WERI-Rb-1 (cell line): Measurements from ENCODE around the gene CASP4.

Experiments
- DNase-seq: peaks from one replicate; pipeline ENCODE4 v3.0.0-alpha.2; 2020
- H3K27ac ChIP-seq: fragments of 250-450 bp; sonication (Bioruptor Pico); 2 replicates; pipeline ENCODE4 v1.5.1; 2020; ENCODE audit warnings: mild to moderate bottlenecking, moderate library complexity
- H3K27me3 ChIP-seq: fragments of 250-450 bp; sonication (Bioruptor Pico); 2 replicates; pipeline ENCODE4 v1.5.1; 2021; ENCODE audit warnings: mild to moderate bottlenecking, low read depth, moderate library complexity; ENCODE audit not compliant: insufficient read depth, severe bottlenecking
- H3K36me3 ChIP-seq: fragments of 250-450 bp; sonication (Bioruptor Pico); 2 replicates; pipeline ENCODE4 v1.5.1; 2020; ENCODE audit warnings: mild to moderate bottlenecking, moderate library complexity
- H3K4me3 ChIP-seq: 2 replicates; pipeline ENCODE4 v1.5.1; 2011; ENCODE audit warnings: low read depth, mild to moderate bottlenecking, control low read depth, low read length
- H3K9me3 ChIP-seq: fragments of 250-450 bp; sonication (Bioruptor Pico); 2 replicates; pipeline ENCODE4 v1.5.1; 2021; ENCODE audit warnings: mild to moderate bottlenecking, moderate library complexity; ENCODE audit not compliant: severe bottlenecking
- TF ChIP-seq, protein P1 (sequence below): IDR thresholded peaks from 2 replicates; pipeline ENCODE4 v1.5.1; 2011; ENCODE audit warnings: low read depth, mild to moderate bottlenecking, control low read depth, inconsistent platforms, low read length

The CASP4 gene

GRCh38 chr11:104967534-104968354 lies 630 bp downstream of the CASP4 start:
- no peaks in the 10 kb centered on the region for H3K9me3 ChIP-seq
- no peak overlapping the region for H3K27ac ChIP-seq
- no peak overlapping the region for H3K4me3 ChIP-seq
- DNase-seq = no peak
- TF ChIP-seq, protein P1, sequence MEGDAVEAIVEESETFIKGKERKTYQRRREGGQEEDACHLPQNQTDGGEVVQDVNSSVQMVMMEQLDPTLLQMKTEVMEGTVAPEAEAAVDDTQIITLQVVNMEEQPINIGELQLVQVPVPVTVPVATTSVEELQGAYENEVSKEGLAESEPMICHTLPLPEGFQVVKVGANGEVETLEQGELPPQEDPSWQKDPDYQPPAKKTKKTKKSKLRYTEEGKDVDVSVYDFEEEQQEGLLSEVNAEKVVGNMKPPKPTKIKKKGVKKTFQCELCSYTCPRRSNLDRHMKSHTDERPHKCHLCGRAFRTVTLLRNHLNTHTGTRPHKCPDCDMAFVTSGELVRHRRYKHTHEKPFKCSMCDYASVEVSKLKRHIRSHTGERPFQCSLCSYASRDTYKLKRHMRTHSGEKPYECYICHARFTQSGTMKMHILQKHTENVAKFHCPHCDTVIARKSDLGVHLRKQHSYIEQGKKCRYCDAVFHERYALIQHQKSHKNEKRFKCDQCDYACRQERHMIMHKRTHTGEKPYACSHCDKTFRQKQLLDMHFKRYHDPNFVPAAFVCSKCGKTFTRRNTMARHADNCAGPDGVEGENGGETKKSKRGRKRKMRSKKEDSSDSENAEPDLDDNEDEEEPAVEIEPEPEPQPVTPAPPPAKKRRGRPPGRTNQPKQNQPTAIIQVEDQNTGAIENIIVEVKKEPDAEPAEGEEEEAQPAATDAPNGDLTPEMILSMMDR = no peak
- no peaks in the 10 kb centered on the region for H3K36me3 ChIP-seq
- H3K27me3 ChIP-seq = no peaks in the 10 kb centered on the region

DNA sequence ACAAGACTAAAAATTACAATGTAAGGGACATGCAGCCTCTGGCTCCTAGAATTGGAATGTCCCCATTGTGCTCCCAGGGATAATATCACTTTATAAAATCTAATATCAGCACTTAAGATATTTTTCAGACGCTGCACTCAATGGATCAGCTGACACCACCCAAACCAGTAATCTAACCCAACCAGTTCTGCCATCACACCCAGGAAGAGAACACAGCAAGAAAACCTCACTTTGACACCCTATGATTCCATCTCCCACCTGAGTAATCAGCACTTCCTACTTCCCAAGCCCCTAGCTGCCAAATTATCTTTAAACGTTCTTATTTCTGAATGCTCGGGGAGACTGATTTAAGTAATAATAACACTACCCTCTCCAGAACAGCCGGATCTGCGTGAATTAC lies 2.6 kb downstream of the CASP4 start:
- H3K36me3 ChIP-seq = no peaks in the 10 kb centered on the region
- no peaks in the 10 kb centered on the region for H3K27me3 ChIP-seq
- no peak for DNase-seq
- no peak overlapping the region for H3K4me3 ChIP-seq
- TF ChIP-seq, protein P1 = no peak
- H3K27ac ChIP-seq = no peak overlapping the region
- no peaks in the 10 kb centered on the region for H3K9me3 ChIP-seq

GRCh38 chr11:104964247-104964646 lies 4.1 kb downstream of the CASP4 start:
- Histone ChIP-seq H3K36me3 (no peaks in the 10 kb centered on the region), H3K9me3 (no peaks in the 10 kb centered on the region), H3K27me3 (no peaks in the 10 kb centered on the region), H3K27ac (no peak overlapping the region), H3K4me3 (no peak overlapping the region)
- DNase-seq = no peak
- TF ChIP-seq, protein P1 = no peak

DNA sequence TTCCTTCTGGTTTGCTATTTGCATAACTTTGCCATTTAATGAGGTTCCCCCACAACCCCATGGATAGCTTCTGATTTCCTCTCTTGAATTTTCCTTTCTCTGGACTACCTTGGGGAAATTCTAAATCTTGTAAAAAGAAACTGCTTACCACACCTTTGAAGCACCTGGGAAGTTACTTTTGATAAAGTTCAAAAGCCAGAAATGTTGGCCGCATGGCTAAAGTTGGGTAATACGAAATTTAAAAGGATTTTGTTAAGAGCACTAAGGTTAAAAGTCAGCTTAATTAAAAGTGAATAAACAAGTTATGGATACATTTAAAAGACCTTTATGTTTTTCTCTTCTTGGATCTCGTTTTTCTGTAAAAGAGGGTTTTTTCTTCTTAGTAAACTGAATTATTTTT lies 5.5 kb downstream of the CASP4 start:
- H3K27ac ChIP-seq = no peak overlapping the region
- no peaks in the 10 kb centered on the region for H3K9me3 ChIP-seq
- H3K27me3 ChIP-seq = no peaks in the 10 kb centered on the region
- TF ChIP-seq, protein P1 = no peak
- no peaks in the 10 kb centered on the region for H3K36me3 ChIP-seq
- no peak for DNase-seq
- no peak overlapping the region for H3K4me3 ChIP-seq

DNA sequence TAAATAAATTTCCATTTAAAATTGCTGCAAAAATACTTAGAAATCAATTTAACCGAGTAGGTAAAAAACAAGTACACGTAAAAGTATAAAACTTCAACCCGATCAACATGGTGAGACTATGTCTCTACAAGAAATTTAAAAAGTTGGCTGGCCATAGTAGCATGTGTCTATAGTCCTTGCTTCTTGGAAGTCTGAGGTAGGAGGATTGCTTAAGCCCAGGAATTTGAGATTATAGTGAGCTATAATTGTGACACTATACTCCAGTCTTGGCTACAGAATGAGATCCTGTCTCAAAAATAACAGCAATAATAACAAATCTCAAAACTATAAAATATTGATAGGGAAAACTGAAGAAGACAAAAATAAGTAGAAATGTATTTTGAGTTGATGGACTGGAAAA lies 11.1 kb downstream of the CASP4 start:
- Histone ChIP-seq H3K9me3 (no peaks in the 10 kb centered on the region), H3K36me3 (no peaks in the 10 kb centered on the region), H3K27me3 (no peaks in the 10 kb centered on the region), H3K4me3 (no peak overlapping the region), H3K27ac (no peak overlapping the region)
- TF ChIP-seq, protein P1 = no peak
- no peak for DNase-seq

DNA sequence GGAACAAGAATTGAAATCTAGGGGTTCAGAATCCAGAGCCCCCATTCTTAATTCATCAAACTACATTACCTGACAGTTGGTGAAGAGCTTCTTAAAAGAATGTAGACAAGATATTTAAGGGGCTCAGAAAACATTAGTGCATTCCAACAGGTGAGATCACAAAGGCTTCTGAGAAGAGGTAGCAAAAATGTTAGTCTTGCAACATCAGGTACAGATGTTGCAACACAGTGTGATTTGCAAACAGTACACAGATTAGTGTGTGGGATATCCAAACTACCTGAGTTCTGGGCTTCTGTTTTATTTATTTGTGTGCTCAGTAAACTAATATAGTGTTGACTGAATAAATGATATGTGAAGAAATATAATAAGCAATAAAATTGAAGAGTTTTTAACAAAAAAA lies 11.8 kb downstream of the CASP4 start:
- Histone ChIP-seq H3K27ac (no peak overlapping the region), H3K4me3 (no peak overlapping the region), H3K36me3 (no peaks in the 10 kb centered on the region), H3K9me3 (no peaks in the 10 kb centered on the region), H3K27me3 (no peaks in the 10 kb centered on the region)
- TF ChIP-seq, protein P1 = no peak
- no peak for DNase-seq
